Breast epithelium (tissue), 3 donors: ENCODE data around the gene SLC43A2.
A peak's percentile ranks its signal among the peaks of the same experiment; 100 is the strongest.

Source experiments
- POLR2A ChIP-seq: fragments of 450-650 bp; IDR thresholded peaks from one replicate; pipeline ENCODE4 v1.6.1; 2016; ENCODE audit warnings: antibody characterized with exemption, mild to moderate bottlenecking, moderate library complexity
- POLR2AphosphoS5 ChIP-seq, 3 donors: sonication (generic); formaldehyde crosslinking; IDR thresholded peaks; one replicate each; pipeline ENCODE4 v1.6.1; 2017; ENCODE audit warnings: antibody characterized with exemption in 3 of 3
- TF ChIP-seq, protein P1 (sequence below), 3 donors: fragments of 450-650 bp; IDR thresholded peaks; one replicate each; pipeline ENCODE4 v1.5.1; 2016 to 2017; ENCODE audit warnings: antibody characterized with exemption in 3 of 3, mild to moderate bottlenecking in 3 of 3, moderate library complexity in 3 of 3

DNA sequence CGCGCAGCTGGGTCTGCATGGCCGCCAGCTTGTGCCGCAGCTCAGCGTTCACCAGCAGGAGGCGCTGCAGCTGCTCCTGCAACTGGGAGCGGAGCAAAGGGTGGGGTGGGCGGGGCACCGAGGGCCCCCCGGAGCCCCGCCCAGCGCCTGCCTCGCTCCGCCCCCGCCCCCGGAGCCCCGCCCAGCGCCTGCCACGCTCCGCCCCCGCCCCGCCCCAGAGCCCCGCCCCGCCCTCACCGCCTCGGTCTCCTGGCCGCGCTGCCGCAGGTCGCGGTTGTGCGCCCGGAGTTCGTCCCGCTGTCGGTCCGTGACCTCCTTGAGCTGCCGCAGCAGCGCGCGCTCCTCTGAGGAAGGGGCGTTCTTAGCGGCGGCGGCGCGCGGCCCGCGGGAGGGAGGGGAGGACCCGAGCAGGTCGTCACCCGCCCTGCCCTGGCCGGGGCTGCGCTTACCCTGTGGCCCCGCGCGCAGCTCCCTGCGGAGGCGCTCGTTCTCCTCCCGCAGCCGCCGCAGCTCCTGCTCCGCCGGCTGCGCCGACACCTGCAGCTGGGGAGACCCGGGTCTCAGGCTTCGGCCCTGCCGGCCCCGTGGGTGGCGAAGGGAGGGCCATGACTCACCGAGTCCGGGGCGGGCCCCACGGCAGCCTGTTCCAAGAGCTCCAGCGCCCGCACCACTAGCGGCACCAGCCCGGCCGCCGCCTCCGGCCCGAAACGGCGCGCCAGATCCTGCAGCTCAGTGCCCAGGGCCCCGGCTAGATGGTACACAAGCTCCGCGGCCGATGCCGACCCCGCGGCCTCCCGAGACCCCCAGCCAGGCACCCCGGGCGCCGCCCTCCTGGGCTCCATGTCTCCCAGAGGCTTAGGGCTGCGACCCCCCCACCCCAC lies 20.6 kb upstream of the SLC43A2 start:
- TF ChIP-seq, protein P1, sequence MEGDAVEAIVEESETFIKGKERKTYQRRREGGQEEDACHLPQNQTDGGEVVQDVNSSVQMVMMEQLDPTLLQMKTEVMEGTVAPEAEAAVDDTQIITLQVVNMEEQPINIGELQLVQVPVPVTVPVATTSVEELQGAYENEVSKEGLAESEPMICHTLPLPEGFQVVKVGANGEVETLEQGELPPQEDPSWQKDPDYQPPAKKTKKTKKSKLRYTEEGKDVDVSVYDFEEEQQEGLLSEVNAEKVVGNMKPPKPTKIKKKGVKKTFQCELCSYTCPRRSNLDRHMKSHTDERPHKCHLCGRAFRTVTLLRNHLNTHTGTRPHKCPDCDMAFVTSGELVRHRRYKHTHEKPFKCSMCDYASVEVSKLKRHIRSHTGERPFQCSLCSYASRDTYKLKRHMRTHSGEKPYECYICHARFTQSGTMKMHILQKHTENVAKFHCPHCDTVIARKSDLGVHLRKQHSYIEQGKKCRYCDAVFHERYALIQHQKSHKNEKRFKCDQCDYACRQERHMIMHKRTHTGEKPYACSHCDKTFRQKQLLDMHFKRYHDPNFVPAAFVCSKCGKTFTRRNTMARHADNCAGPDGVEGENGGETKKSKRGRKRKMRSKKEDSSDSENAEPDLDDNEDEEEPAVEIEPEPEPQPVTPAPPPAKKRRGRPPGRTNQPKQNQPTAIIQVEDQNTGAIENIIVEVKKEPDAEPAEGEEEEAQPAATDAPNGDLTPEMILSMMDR (IDR thresholded peaks at IDR 0.05): no peak
- peak in 1 of 3 donors; percentile 39 for TF ChIP-seq POLR2AphosphoS5 (IDR thresholded peaks at IDR 0.05)
- TF ChIP-seq POLR2A: no peak
